DND-41 (cell line): Measurements from ENCODE around the gene PLA2G15.

ENCODE experiments used
- ATAC-seq: fragments of 200-7000 bp; cut with Tn5 transposase; 3 replicates; pipeline ENCODE4 v1.9.1; 2021; ENCODE audit warnings: low read depth; ENCODE audit not compliant: insufficient read depth
- DNase-seq: peaks from one replicate; pipeline ENCODE4 v3.0.0-alpha.2; 2020
- H2AFZ ChIP-seq: 2 replicates; pipeline ENCODE4 v1.6.0; 2012; ENCODE audit warnings: low read depth, low read length
- H3K27ac ChIP-seq: 2 replicates; pipeline ENCODE4 v1.5.1; 2012; ENCODE audit warnings: low read length, inconsistent platforms
- H3K27me3 ChIP-seq: fragments of 200-600 bp; sonication (generic); 2 replicates; pipeline ENCODE4 v1.6.0; 2012; ENCODE audit warnings: low read length, mild to moderate bottlenecking, inconsistent platforms; ENCODE audit not compliant: insufficient read depth, poor library complexity
- H3K36me3 ChIP-seq: 2 replicates; pipeline ENCODE4 v1.5.1; 2012; ENCODE audit warnings: low read length, inconsistent platforms; ENCODE audit not compliant: insufficient read depth
- H3K4me1 ChIP-seq: 2 replicates; pipeline ENCODE4 v1.5.1; 2012; ENCODE audit warnings: mild to moderate bottlenecking, low read length; ENCODE audit not compliant: insufficient read depth
- H3K4me2 ChIP-seq: 2 replicates; pipeline ENCODE4 v1.6.0; 2012; ENCODE audit warnings: mild to moderate bottlenecking, moderate library complexity, low read length, inconsistent platforms; ENCODE audit not compliant: insufficient read depth
- H3K4me3 ChIP-seq, 2 experiments: fragments of 200-600 bp in 1 of 2; shearing (Covaris generic) in 1 of 2; 2 replicates each; pipeline ENCODE4 v1.5.1; 2012 to 2016; ENCODE audit warnings: inconsistent platforms in 2 of 2, low read length in 2 of 2, mild to moderate bottlenecking in 2 of 2, low read depth in 1 of 2, moderate library complexity in 1 of 2
- H3K79me2 ChIP-seq: 2 replicates; pipeline ENCODE4 v1.6.0; 2012; ENCODE audit warnings: low read length, inconsistent platforms; ENCODE audit not compliant: insufficient read depth
- H3K9ac ChIP-seq: 2 replicates; pipeline ENCODE4 v1.6.0; 2012; ENCODE audit warnings: low read depth, mild to moderate bottlenecking, inconsistent platforms, low read length, moderate library complexity
- H3K9me3 ChIP-seq: 2 replicates; pipeline ENCODE4 v1.5.1; 2012; ENCODE audit warnings: low read length, moderate library complexity, mild to moderate bottlenecking, inconsistent platforms; ENCODE audit not compliant: insufficient read depth, severe bottlenecking
- H4K20me1 ChIP-seq: 2 replicates; pipeline ENCODE4 v1.6.0; 2012; ENCODE audit warnings: low read length; ENCODE audit not compliant: insufficient read depth
- CTCF ChIP-seq: IDR thresholded peaks from 2 replicates; pipeline ENCODE4 v1.5.1; 2012; ENCODE audit warnings: borderline replicate concordance, low read length, moderate library complexity, mild to moderate bottlenecking; ENCODE audit not compliant: poor library complexity, severe bottlenecking; ENCODE audit errors: extremely low read depth
- EZH2 ChIP-seq: IDR thresholded peaks from 3 replicates; pipeline ENCODE4 v1.6.1; 2012; ENCODE audit warnings: borderline replicate concordance, low read depth, mild to moderate bottlenecking, moderate library complexity, low read length, inconsistent platforms; ENCODE audit not compliant: severe bottlenecking

The PLA2G15 gene

GRCh38 chr16:68292425-68292824 is 47.3 kb downstream of the PLA2G15 start:
- Histone ChIP-seq H4K20me1 (peaks cover 40% of the 10 kb centered on the region), H2AFZ (no peak overlapping the region), H3K27me3 (no peaks in the 10 kb centered on the region), H3K27ac (no peak overlapping the region), H3K4me2 (no peak overlapping the region), H3K79me2 (peaks cover 56% of the 10 kb centered on the region), H3K36me3 (peaks cover 90% of the 10 kb centered on the region), H3K9me3 (no peaks in the 10 kb centered on the region), H3K9ac (no peak overlapping the region), H3K4me1 (peaks cover 2% of the 10 kb centered on the region; the same call in 1 of the 2 replicates), H3K4me3 (no peak overlapping the region)
- DNase-seq (no peak), ATAC-seq (no peak)
- TF ChIP-seq CTCF (no peak), EZH2 (no peak)

DNA sequence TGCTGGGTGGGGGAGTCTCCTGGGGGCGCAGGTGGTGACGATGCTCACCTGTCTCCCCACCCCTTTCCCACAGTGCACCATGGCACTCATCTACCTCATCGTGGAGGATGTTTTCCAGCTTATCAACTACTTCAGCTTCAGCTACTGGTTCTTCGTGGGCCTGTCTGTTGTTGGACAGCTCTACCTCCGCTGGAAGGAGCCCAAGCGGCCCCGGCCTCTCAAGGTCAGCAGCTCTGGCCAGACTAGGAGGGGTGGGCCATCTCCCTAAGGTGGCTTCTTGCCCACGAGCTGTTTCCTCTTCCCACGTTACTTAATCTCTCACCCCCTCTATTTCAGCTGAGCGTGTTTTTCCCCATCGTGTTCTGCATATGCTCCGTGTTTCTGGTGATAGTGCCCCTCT is 51.1 kb downstream of the PLA2G15 start:
- Histone ChIP-seq H3K79me2 (peaks cover 37% of the 10 kb centered on the region), H3K36me3 (peaks cover 95% of the 10 kb centered on the region), H3K4me3 (no peak overlapping the region), H3K27me3 (no peaks in the 10 kb centered on the region), H4K20me1 (peaks cover 31% of the 10 kb centered on the region; the same call in 1 of the 2 replicates), H3K9me3 (no peaks in the 10 kb centered on the region), H3K4me2 (no peak overlapping the region), H2AFZ (no peak overlapping the region), H3K4me1 (no peaks in the 10 kb centered on the region), H3K9ac (no peak overlapping the region), H3K27ac (no peak overlapping the region)
- TF ChIP-seq CTCF (no peak), EZH2 (no peak)
- ATAC-seq, result no peak
- DNase-seq, result no peak

GRCh38 chr16:68296693-68297092 is 51.5 kb downstream of the PLA2G15 start:
- H3K9ac ChIP-seq, result no peak overlapping the region
- no peaks in the 10 kb centered on the region for H3K4me1 ChIP-seq
- H2AFZ ChIP-seq, result no peak overlapping the region
- H3K79me2 ChIP-seq, result peaks cover 33% of the 10 kb centered on the region
- H4K20me1 ChIP-seq, result peaks cover 27% of the 10 kb centered on the region; the same call in 1 of the 2 replicates
- ATAC-seq, result no peak
- no peak for DNase-seq
- no peak overlapping the region for H3K4me3 ChIP-seq
- H3K4me2 ChIP-seq, result no peak overlapping the region
- peaks cover 95% of the 10 kb centered on the region for H3K36me3 ChIP-seq
- no peaks in the 10 kb centered on the region for H3K27me3 ChIP-seq
- TF ChIP-seq CTCF, result no peak
- TF ChIP-seq EZH2, result no peak
- no peaks in the 10 kb centered on the region for H3K9me3 ChIP-seq
- H3K27ac ChIP-seq, result no peak overlapping the region

GRCh38 chr16:68297908-68298307 is 52.7 kb downstream of the PLA2G15 start:
- ATAC-seq, result no peak
- Histone ChIP-seq H3K27ac (no peak overlapping the region), H4K20me1 (peaks cover 21% of the 10 kb centered on the region; the same call in 1 of the 2 replicates), H2AFZ (no peak overlapping the region), H3K27me3 (no peaks in the 10 kb centered on the region), H3K36me3 (peaks cover 95% of the 10 kb centered on the region), H3K9ac (no peak overlapping the region), H3K9me3 (no peaks in the 10 kb centered on the region), H3K4me3 (no peak overlapping the region), H3K4me1 (no peaks in the 10 kb centered on the region), H3K4me2 (no peak overlapping the region), H3K79me2 (peaks cover 31% of the 10 kb centered on the region; the same call in 1 of the 2 replicates)
- TF ChIP-seq CTCF (no peak), EZH2 (no peak)
- DNase-seq, result no peak
